UCSD-AML1 (cell line): Measurements from ENCODE around the gene HRH2.
"Not testable (repeated sequence)": the region's sequence is repeated elsewhere in the genome, so short reads cannot be mapped to it uniquely, and the experiment has no call there.

Experiments used
- DNase-seq: peaks from one replicate; lab custom pipeline; 2025; ENCODE audit not compliant: unreplicated experiment; lab: John Stamatoyannopoulos, UW

HRH2 gene

DNA sequence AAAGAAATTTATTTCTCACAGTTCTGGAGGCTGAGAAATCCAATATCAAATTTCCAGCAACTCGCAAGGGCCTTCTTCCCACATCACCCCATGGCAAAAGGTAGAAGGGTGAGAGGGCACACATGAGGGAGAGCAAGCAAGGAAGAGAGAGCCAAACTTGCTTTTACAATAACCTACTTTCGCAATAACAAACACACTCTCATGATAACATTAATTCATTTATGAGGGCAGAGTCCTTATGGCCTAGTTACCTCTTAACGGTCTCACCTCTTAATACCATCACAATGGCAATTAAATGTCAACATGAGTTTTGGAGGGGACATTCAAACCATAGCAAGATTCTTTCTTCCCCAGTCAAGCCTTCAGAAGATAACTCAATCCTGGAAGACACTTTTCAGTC, 11.6 kb upstream of the HRH2 start:
- DNase-seq: no peak

DNA sequence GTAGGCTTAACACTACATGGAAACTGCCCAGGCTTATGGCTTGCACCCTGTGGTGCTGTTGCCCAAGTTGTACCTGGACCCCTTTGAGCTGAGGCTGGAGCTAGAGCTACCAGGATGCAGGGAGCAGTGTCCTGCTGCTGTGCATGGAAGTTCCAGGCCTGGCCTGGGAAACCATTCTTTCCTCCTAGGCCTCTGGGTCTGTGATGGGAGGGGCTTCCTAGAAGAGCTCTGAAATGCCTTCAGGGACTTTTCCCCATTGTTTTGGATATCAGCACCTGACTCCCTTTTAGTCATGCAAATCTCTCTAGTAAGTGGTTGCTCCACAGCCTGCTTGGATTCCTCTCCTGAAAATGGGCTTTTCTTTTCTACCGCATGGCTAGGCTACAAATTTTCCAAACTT, 7.9 kb upstream of the HRH2 start:
- DNase-seq: no peak

DNA sequence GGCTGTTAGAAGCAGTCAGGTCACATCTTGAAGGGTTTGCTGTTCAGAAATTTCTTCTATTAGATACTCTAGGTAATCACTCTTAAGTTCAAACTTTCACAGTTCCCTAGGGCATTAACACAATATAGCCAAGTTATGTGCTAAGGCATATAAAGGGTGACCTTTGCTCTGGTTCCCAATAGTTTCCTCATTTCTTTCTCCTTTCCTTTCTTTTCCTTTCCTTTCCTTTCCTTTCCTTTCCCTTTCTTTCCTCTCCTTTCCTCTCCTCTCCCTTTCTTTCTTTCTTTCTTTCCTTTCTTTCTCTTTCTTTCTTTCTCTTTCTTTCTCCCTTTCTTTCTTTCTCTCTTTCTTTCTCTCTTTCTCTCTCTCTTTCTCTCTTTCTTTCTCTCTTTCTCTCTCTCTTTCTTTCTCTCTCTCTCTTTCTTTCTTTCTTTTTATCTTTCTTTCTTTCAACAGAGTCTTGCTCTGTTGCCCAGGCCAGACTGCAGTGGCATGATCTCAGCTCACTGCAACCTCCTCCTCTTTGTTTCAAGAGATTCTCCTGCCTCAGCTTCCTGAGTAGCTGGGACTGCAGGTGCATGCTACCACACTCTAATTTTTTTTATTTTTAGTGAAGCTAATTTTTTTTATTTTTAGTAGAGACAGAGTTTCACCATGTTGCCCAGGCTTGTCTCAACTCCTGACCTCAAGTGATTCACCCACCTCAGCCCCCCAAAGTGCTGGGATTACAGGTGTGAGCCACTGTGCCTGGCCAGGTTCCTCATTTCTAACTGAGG, 7.3 kb upstream of the HRH2 start:
- not testable (repeated sequence) for DNase-seq

DNA sequence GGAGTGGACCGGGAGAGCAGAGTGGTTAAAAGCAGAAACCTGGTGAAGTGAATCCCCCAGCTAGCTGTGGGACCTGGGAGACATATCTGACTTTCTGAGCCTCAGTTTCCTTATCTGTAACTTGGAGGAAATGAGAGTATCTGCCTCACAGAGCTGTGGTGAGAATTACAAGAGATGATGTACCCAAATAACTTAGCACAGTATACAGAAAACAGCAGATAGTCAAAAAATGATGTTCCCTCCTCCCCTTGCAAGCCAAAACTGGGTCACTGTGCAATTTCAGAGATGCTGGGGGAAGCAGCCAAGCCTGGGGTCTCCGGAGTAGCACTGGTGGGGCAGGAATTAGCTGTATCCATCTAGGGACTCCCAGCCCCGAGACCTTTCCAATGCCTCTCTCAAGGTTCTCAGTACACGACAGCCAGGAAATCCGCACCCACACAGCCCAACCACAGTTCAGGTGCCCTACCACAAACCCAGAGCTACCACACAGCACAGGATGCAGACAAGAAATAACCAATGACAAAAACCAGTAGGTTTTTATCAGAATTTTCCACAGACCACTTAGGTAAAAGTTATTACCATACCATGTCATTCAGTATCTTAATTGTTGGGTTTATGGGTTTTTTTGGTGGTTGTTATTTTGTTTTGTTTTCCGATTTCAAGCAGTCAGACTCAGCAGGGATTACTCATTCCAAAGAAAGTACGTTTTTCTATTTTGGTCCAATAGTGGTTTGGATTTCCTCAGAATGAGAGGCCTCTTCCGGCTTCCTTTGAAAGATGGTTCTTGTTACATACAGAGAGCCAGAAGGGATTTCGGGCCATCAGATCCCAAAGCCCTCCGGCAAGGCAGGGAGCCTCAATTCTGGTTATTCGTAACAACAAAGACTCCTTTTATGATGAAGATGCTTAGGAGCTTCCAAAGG, 4.9 kb upstream of the HRH2 start:
- DNase-seq: peak; percentile 59

GRCh38 chr5:175653763-175654162, 4.1 kb upstream of the HRH2 start:
- DNase-seq: no peak

DNA sequence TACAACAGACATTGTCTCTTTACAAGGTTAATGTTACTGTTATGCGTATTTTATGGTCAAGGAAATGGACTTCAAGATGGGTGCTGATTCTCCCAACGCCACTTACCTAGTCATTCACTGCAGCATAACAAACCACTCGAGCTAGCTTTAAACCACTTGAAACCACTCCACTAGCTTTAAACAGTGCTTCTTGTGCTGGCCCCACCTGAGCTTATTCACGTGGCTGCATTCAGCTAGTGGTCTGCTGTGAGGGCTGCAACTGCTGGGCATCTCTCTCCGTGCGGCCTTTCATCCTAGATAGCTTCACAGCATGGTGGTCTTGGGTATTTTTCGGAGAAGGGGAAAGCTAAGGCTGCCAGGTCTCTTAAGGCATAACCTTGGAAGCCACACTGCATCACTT, 3.5 kb upstream of the HRH2 start:
- no peak for DNase-seq

GRCh38 chr5:175654807-175655206, 3.1 kb upstream of the HRH2 start:
- DNase-seq: no peak

DNA sequence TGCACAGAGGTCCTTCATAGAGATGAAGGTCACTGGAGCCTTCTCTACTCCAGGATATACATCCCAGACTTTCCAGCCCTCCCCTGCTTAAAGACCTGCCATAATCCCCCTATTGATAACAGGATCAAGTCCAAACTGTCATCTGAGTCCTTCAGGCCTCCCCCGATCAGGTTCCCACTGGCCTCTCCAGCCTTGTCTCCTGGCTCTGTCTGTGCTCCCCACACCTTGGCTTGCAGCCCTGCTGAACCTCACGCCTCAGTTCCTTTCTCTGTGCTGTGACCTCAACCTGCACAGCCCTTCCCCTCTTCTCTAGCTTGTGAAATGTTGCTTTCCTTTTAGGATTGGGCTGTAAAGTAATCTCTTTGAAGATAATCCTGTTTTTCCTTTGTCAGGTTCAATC, 2.5 kb upstream of the HRH2 start:
- no peak for DNase-seq

GRCh38 chr5:175656966-175657365, 905 bp upstream of the HRH2 start:
- DNase-seq: no peak

GRCh38 chr5:175658299-175659145, 651 bp downstream of the HRH2 start:
- no peak for DNase-seq

DNA sequence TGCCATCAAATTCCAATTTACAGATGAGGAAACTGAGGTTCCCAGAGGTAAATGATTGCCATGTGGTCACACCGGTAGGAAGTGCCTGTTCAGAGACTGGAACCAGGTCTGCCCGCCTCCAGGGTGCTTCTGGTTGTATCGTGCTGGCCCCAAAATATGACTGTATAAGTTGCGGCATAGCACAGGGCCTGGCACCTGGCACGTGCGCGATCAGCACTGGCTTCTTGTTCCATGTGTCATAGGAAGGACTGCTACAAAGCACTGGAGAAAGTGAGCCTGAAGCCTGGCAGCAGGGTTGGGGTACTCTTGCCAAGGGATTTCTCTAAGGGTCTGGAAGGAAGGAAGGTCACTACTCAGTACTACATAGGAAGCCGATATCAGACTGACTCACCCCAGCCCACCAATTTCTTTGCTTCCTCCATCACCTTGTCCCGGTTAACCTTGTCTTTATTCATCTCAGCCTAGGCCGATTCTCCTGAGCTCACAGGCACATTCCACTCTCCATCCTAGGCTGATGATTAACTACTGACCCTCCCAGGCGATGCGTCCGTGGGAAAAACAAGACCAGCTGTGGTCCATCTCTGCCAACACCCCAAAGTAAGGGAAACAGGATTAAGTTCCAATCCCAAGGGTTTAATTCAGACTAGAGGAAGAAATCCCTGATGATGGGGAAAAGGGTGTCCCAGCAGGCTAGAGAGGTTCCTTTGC, 1.8 kb downstream of the HRH2 start:
- no peak for DNase-seq

- no peak for DNase-seq
Measured at GRCh38 chr5:175663186-175664184, 5.6 kb downstream of the HRH2 start.

GRCh38 chr5:175664723-175665122, 6.9 kb downstream of the HRH2 start:
- no peak for DNase-seq

DNA sequence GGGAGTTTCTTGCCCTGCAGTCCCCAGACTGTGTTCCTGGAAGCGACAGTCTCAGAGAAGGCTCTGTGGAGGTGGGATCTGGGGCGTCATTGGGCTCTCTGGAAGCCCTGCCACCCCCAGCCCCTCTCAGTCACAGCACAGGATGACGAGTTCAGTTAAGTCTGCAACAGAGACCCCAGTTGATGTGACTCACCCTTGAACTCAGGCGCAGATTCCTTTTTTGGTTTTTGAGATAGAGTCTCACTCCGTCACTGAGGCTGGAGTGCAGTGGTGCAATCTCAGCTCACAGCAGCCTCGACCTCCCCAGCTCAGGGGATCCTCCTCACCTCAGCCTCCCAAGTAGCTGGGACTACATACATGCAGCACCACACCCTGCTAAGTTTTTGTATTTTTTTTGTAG, 8.3 kb downstream of the HRH2 start:
- no peak for DNase-seq

DNA sequence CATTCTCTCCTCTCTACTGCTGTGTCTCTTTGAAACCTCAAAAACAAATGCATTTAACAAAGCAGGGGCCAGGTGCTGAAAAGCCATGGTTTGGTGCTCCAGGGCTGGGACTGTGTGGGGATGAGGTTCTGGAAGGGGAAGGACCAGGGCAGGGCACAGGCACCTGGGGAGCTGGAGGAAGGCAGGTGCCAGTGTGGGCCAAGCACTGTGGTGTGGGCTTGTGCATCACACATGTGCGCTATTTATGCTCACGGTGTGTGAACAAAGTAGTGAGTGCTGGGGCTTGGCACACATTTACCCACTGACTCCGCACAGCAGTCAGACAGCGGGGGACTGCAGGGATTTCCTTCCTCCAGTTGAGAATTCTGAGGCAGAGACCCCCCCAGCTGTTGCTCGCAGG, 10.1 kb downstream of the HRH2 start:
- DNase-seq: no peak

DNA sequence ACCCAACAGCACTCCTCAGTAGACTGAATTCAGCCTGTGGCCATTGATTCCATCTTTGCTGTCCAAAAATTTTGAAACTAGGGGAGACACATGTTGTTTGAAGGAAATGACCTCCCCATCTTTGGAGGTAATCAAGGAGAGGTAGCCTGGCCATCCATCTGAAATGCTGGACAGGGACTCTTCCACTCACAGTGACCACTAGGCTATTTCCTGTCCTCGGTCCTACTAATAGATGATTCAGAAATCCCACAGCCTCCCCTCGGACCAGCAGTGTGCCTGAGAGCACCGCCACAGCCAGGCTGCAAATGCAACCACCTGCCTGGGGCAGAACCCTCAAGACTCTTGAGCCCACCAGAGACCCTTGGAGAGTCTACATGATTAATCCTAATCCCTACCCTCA, 12.5 kb downstream of the HRH2 start:
- DNase-seq: no peak

DNA sequence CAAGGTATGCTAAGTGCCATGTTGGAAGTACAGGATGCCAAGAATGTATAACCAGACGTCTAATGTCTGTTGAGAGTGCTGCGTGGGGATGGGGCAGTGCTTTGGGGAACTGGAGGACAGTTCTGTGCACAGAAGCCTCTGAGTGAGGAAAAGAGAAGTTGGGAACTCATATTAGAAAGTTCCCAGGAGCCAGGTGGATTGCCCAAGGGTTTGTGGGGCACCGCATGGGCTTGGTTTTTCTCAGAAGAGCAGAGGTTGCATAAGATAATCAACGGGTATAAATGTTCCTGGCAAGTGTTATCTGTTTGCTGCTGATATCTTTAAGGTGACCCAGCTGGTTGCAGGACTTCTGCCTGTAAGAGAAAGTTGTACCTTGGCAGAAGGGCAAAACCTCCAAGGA, 13.1 kb downstream of the HRH2 start:
- DNase-seq: no peak

GRCh38 chr5:175672976-175673648, 15.2 kb downstream of the HRH2 start:
- no peak for DNase-seq

GRCh38 chr5:175674731-175675346, 17.0 kb downstream of the HRH2 start:
- no peak for DNase-seq
